ENCODE data around the gene KLHDC8B. TPM values are rescaled to one million over a fixed set of nuclear protein-coding genes. Genes with fewer than 3 reads are reported as not detected.

The KLHDC8B gene
- total RNA-seq, 1 experiment from 2014 or later, result 21.5 TPM

GRCh38 chr3:49131576-49131975 is 39.8 kb upstream of the KLHDC8B start (continued):
- TF ChIP-seq PREB (CRISPR knock-in tag; IDR thresholded peaks at IDR 0.05; ENCODE audit: borderline replicate concordance) (no peak), MAX (CRISPR knock-in tag; IDR thresholded peaks at IDR 0.05) (no peak), OVOL2 (CRISPR knock-in tag; IDR thresholded peaks at IDR 0.05; ENCODE audit: borderline replicate concordance) (no peak)

GRCh38 chr3:49132073-49132436 is 39.3 kb upstream of the KLHDC8B start:
- ATAC-seq (no peak), DNase-seq (ENCODE audit: low spot score) (no peak)
- Mint-ChIP-seq H3K9me3 (no peaks in the 10 kb centered on the region), H3K4me3 (peak overlapping the region; percentile 89), H3K36me3 (no peaks in the 10 kb centered on the region), H3K27ac (no peak overlapping the region), H3K4me1 (peaks cover 12% of the 10 kb centered on the region), H3K27me3 (ENCODE audit: low read depth) (no peaks in the 10 kb centered on the region; the same call in 1 of the 2 replicates)
- POLR2A ChIA-PET, result interaction anchor here (0.7 to 1.5 kb wide), 5 partner anchors 11 to 125 kb away, joined by 3 to 6 read pairs (median 3); partner anchors contain the start of genes QRICH1, USP19 and WDR6
- 0 out of 2 replicates have a peak, but pooled peaks have one; percentile 10 for TF ChIP-seq FOXP1 (CRISPR knock-in tag; IDR thresholded peaks at IDR 0.05; ENCODE audit: borderline replicate concordance)
- no peak for TF ChIP-seq FOXJ3 (CRISPR knock-in tag; IDR thresholded peaks at IDR 0.05; ENCODE audit: borderline replicate concordance)
- no peak for TF ChIP-seq ZNF138 (CRISPR knock-in tag; conservative IDR thresholded peaks at IDR 0.05)
- no peak for TF ChIP-seq FOXK1 (CRISPR knock-in tag; IDR thresholded peaks at IDR 0.05)
- TF ChIP-seq CBFB (CRISPR knock-in tag; IDR thresholded peaks at IDR 0.05; ENCODE audit: low read depth), result no peak
- TF ChIP-seq IRF1 (CRISPR knock-in tag; IDR thresholded peaks at IDR 0.05), result no peak
- no peak for TF ChIP-seq SP1 (CRISPR knock-in tag; conservative IDR thresholded peaks at IDR 0.05)
- CTCF ChIA-PET, result interaction anchor here (0.6 to 3.4 kb wide), 14 partner anchors 11 to 468 kb away, joined by 3 to 36 read pairs (median 6); partner anchors contain the start of genes KLHDC8B, QRICH1, USP19 and USP4

GRCh38 chr3:49132437-49133225 is 38.8 kb upstream of the KLHDC8B start, which contains the start of gene LAMB2:
Gene LAMB2, minus strand, starts transcription at chr3:49133050. Its CDS starts 183 bp downstream, at chr3:49132867.
- H3K27me3 Mint-ChIP-seq (ENCODE audit: low read depth), result no peaks in the 10 kb centered on the region; the same call in none of the 2 replicates
- TF ChIP-seq ZBTB43 (CRISPR knock-in tag; IDR thresholded peaks at IDR 0.05), result no peak; the same call in 1 of the 2 replicates
- no peak for TF ChIP-seq ZNF416 (CRISPR knock-in tag; IDR thresholded peaks at IDR 0.05)
- TF ChIP-seq PRDM15 (CRISPR knock-in tag; IDR thresholded peaks at IDR 0.05), result peak; percentile 98
- TF ChIP-seq MAX (CRISPR knock-in tag; IDR thresholded peaks at IDR 0.05), result peak; percentile 18; the same call in 1 of the 2 replicates
- peak; percentile 70 for TF ChIP-seq FOXK1 (CRISPR knock-in tag; IDR thresholded peaks at IDR 0.05)
- no peak for TF ChIP-seq ZNF317 (CRISPR knock-in tag; IDR thresholded peaks at IDR 0.05; ENCODE audit: borderline replicate concordance, low read depth)
- 0 out of 2 replicates have a peak, but pooled peaks have one; percentile 29 for TF ChIP-seq TEAD4 (CRISPR knock-in tag; IDR thresholded peaks at IDR 0.05)
- 0 out of 2 replicates have a peak, but pooled peaks have one; percentile 7 for TF ChIP-seq FOXP1 (CRISPR knock-in tag; IDR thresholded peaks at IDR 0.05; ENCODE audit: borderline replicate concordance)
- TF ChIP-seq TEAD1 (CRISPR knock-in tag; IDR thresholded peaks at IDR 0.05), result 0 out of 2 replicates have a peak, but pooled peaks have one; percentile 38
- TF ChIP-seq SMAD4 (CRISPR knock-in tag; IDR thresholded peaks at IDR 0.05), result 0 out of 2 replicates have a peak, but pooled peaks have one; percentile 38
- TF ChIP-seq SP1 (CRISPR knock-in tag; conservative IDR thresholded peaks at IDR 0.05), result peak; percentile 65
- TF ChIP-seq KAT7 (CRISPR knock-in tag; IDR thresholded peaks at IDR 0.05; ENCODE audit: borderline replicate concordance), result peak; percentile 54; the same call in 1 of the 2 replicates
- peak; percentile 33; the same call in 1 of the 2 replicates for TF ChIP-seq ZBTB21 (CRISPR knock-in tag; IDR thresholded peaks at IDR 0.05; ENCODE audit: borderline replicate concordance)

More at GRCh38 chr3:49132437-49133225, 38.8 kb upstream of the KLHDC8B start, which contains the start of gene LAMB2:
- Mint-ChIP-seq H3K4me3 (peak within 1 kb of the TSS; percentile 89), H3K27ac (peak within 1 kb of the TSS; percentile 89), H3K9me3 (no peaks in the 10 kb centered on the region), H3K4me1 (peaks cover 12% of the 10 kb centered on the region), H3K36me3 (no peaks in the 10 kb centered on the region)
- POLR2A ChIA-PET, result interaction anchor here (0.5 to 1.5 kb wide), 8 partner anchors 12 to 478 kb away, joined by 3 to 6 read pairs (median 4); partner anchors contain the start of genes KLHDC8B, QRICH1, USP19 and USP4
- ATAC-seq, result peak; percentile 66
- CTCF ChIA-PET, result interaction anchor here (0.5 to 3.4 kb wide), 17 partner anchors 12 to 469 kb away, joined by 3 to 36 read pairs (median 5); partner anchors contain the start of genes KLHDC8B, NDUFAF3, QRICH1 and USP19
- peak; percentile 81 for DNase-seq (ENCODE audit: low spot score)
